SK-N-SH treated with all-trans-retinoic acid at 6 μM for 48 hours (cell line): Measurements from ENCODE around the gene ZFYVE19.

Experiments used
- ZNF565 ChIP-seq: fragments of 450-650 bp; formaldehyde crosslinking; conservative IDR thresholded peaks from 2 replicates; pipeline ENCODE4 v1.5.0; 2020; ENCODE audit warnings: low read depth, mild to moderate bottlenecking, moderate library complexity
- TF ChIP-seq, protein P1 (sequence below): fragments of 250-450 bp; sonication (Bioruptor Pico); IDR thresholded peaks from 2 replicates; pipeline ENCODE4 v1.5.1; 2020; ENCODE audit warnings: low read depth, mild to moderate bottlenecking, moderate library complexity

GRCh38 chr15:40763801-40764628, 42.9 kb upstream of the ZFYVE19 start, which contains the start of gene GCHFR:
- TF ChIP-seq, protein P1, sequence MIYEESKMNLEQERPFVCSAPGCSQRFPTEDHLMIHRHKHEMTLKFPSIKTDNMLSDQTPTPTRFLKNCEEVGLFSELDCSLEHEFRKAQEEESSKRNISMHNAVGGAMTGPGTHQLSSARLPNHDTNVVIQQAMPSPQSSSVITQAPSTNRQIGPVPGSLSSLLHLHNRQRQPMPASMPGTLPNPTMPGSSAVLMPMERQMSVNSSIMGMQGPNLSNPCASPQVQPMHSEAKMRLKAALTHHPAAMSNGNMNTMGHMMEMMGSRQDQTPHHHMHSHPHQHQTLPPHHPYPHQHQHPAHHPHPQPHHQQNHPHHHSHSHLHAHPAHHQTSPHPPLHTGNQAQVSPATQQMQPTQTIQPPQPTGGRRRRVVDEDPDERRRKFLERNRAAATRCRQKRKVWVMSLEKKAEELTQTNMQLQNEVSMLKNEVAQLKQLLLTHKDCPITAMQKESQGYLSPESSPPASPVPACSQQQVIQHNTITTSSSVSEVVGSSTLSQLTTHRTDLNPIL (CRISPR knock-in tag) = no peak
- no peak for TF ChIP-seq ZNF565 (CRISPR knock-in tag)
